ENCODE data around the gene ZNF790. TPM values are rescaled to one million over a fixed set of nuclear protein-coding genes. Genes with fewer than 3 reads are reported as not detected.

ZNF790 gene
- total RNA-seq, 4 donors from 2014 or later = 0.60 to 5.1 (median 4.8) TPM; not detected in 1

GRCh38 chr19:36850559-36851442 lies 12.6 kb upstream of the ZNF790 start, which contains the start of gene ZNF345:
ZNF345 (plus strand) TSS chr19:36850876; CDS start chr19:36876831, 25,955 bp downstream.
- peak within 1 kb of the TSS; percentile 88 to 93 (median 92) for H3K27ac ChIP-seq
- intact Hi-C loops (cut with DNase I; ENCODE audit: low total_unique reads) = no loop called here
- H3K9me3 ChIP-seq = peaks cover 15 to 16% of the 10 kb centered on the region in 2 donors
- DNase-seq = peak; percentile 90
- peaks cover 0 to 30% (median 11%) of the 10 kb centered on the region in 4 donors for H3K36me3 ChIP-seq
- TF ChIP-seq EP300 (IDR thresholded peaks at IDR 0.05; ENCODE audit: low read depth) (no peak), POLR2A (IDR thresholded peaks at IDR 0.05) (peak; percentile 44), POLR2AphosphoS5 (IDR thresholded peaks at IDR 0.05) (peak in 1 of 3 donors; percentile 28)
- TF ChIP-seq, protein P1, sequence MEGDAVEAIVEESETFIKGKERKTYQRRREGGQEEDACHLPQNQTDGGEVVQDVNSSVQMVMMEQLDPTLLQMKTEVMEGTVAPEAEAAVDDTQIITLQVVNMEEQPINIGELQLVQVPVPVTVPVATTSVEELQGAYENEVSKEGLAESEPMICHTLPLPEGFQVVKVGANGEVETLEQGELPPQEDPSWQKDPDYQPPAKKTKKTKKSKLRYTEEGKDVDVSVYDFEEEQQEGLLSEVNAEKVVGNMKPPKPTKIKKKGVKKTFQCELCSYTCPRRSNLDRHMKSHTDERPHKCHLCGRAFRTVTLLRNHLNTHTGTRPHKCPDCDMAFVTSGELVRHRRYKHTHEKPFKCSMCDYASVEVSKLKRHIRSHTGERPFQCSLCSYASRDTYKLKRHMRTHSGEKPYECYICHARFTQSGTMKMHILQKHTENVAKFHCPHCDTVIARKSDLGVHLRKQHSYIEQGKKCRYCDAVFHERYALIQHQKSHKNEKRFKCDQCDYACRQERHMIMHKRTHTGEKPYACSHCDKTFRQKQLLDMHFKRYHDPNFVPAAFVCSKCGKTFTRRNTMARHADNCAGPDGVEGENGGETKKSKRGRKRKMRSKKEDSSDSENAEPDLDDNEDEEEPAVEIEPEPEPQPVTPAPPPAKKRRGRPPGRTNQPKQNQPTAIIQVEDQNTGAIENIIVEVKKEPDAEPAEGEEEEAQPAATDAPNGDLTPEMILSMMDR (IDR thresholded peaks at IDR 0.05) = no peak
- H3K27me3 ChIP-seq = no peaks in the 10 kb centered on the region
- in situ Hi-C loops (cut with MboI; ENCODE audit: low pct_ligation_motif_present in 1 of 4, low pct_unique_long_range_greater_than_20kb in 1 of 4, low sequenced_read_pairs in 3 of 4) = no loop called here
- peak within 1 kb of the TSS; percentile 56 to 87 (median 74) for H3K4me3 ChIP-seq
- peaks cover 3 to 17% (median 10%) of the 10 kb centered on the region in 4 donors for H3K4me1 ChIP-seq
- 0% methylated on average over 7 to 38 of the region's 43 CpGs for WGBS, 2 donors (ENCODE audit: low coverage in 1 of 2)

DNA sequence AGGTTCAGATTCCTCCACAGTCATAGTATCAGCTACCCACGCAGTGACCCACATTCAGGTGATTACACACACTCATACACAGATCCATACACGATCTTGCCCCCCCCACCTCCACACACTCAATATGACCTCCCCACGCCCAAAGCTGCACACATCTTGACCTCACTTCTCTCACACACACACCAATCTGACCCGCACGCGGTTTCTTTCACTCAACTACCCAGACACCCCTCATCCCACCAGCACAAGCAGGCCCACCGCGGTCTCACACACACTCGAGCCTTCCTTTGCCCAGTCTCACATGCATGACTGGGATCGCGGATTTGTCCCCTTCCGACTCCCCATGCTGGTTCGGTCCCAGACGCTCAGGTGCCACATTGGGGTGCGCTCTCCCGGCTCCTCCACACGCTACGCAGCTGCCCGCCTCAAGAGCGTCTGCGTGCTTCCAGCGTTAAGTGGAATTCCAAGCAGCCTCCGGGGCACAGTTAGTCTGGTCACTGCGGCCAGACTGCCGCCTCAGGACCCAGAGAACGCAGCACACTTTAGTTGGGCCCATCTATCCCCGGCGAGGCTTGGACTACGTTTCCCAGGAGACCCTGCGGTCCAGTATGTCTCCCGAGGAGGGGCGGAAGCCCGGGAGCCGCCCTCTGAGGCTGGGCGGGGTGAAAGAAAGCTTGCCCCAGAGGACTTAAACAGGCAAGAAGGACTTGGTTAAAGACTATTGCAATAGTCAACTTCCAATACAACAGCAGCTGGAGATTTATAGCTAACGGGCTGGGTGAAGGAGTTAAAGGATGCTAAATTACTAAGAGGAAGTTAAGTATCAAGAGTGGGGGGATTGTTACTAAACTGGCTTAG lies 11.7 kb upstream of the ZNF790 start:
- Histone ChIP-seq H3K4me1 (peaks cover 3 to 17% (median 10%) of the 10 kb centered on the region in 4 donors), H3K4me3 (peak overlapping the region; percentile 56 to 87 (median 74)), H3K27me3 (no peaks in the 10 kb centered on the region), H3K36me3 (peaks cover 0 to 22% (median 7%) of the 10 kb centered on the region in 4 donors), H3K9me3 (peaks cover 11 to 12% of the 10 kb centered on the region in 2 donors), H3K27ac (peak overlapping the region; percentile 88 to 93 (median 92))
- DNase-seq = peak; percentile 93
- in situ Hi-C loops (cut with MboI; ENCODE audit: low pct_ligation_motif_present in 1 of 4, low pct_unique_long_range_greater_than_20kb in 1 of 4, low sequenced_read_pairs in 3 of 4) = no loop called here
- intact Hi-C loops (cut with DNase I; ENCODE audit: low total_unique reads) = no loop called here
- no peak for TF ChIP-seq EP300 (IDR thresholded peaks at IDR 0.05; ENCODE audit: low read depth)
- peak; percentile 16 to 36 (median 17) for TF ChIP-seq POLR2AphosphoS5 (IDR thresholded peaks at IDR 0.05)
- TF ChIP-seq POLR2A (IDR thresholded peaks at IDR 0.05) = peak; percentile 52
- TF ChIP-seq, protein P1 (IDR thresholded peaks at IDR 0.05) = no peak
- WGBS, 2 donors (ENCODE audit: low coverage in 1 of 2) = 0 to 3% methylated on average over 1 to 36 of the region's 36 CpGs

- no peaks in the 10 kb centered on the region for H3K9me3 ChIP-seq
- WGBS, 2 donors (ENCODE audit: low coverage in 1 of 2) = 80 to 94% methylated on average over 1 of the region's 1 CpG
- no peak overlapping the region for H3K27ac ChIP-seq
- no peak for DNase-seq
- no peak overlapping the region for H3K4me3 ChIP-seq
- peaks cover 3 to 17% (median 10%) of the 10 kb centered on the region in 4 donors for H3K4me1 ChIP-seq
- peaks cover 0 to 8% (median 3%) of the 10 kb centered on the region in 4 donors for H3K36me3 ChIP-seq
- TF ChIP-seq EP300 (IDR thresholded peaks at IDR 0.05; ENCODE audit: low read depth) = no peak
- no peak for TF ChIP-seq POLR2A (IDR thresholded peaks at IDR 0.05)
- H3K27me3 ChIP-seq = no peaks in the 10 kb centered on the region
- in situ Hi-C loops (cut with MboI; ENCODE audit: low pct_ligation_motif_present in 1 of 4, low pct_unique_long_range_greater_than_20kb in 1 of 4, low sequenced_read_pairs in 3 of 4) (no loop called here), intact Hi-C loops (cut with DNase I; ENCODE audit: low total_unique reads) (no loop called here)
Measured at GRCh38 chr19:36847968-36848367, 9.8 kb upstream of the ZNF790 start.

DNA sequence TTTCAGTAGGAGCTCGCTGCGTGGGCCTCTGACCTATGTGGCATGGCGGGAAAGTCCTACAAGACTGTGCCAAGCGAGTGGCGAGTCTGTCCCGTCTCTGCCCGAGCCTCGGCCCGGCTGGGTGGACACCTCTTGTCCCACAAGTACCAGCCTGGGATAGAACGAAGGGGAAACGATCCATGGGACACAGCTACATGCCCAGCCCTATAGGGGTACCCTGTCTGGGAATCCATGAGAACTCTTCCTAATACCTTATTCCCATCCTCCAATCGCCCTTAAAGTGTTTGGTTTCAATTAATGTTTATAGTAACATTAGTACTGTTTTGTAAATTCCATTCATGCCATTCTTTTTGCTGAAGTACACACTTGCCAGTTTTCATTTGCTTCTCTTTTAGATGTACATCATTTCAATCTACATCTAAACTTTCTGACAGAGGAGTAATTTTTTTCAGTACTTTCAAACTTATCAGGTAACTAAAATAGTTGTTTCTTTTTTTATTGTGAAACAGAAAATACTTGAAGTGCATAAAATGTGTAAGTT lies 667 bp upstream of the ZNF790 start:
- WGBS, 2 donors (ENCODE audit: low coverage in 1 of 2) = 34% methylated on average over 12 of the region's 12 CpGs; no CpG with 5 or more reads in 1 of the 2 donors
- H3K27ac ChIP-seq = peak overlapping the region; percentile 89 to 92 (median 90)
- peaks cover 0 to 17% (median 3%) of the 10 kb centered on the region in 4 donors for H3K36me3 ChIP-seq
- intact Hi-C loops (cut with DNase I; ENCODE audit: low total_unique reads) (no loop called here), in situ Hi-C loops (cut with MboI; ENCODE audit: low pct_ligation_motif_present in 1 of 4, low pct_unique_long_range_greater_than_20kb in 1 of 4, low sequenced_read_pairs in 3 of 4) (no loop called here)
- peaks cover 0 to 9% (median 9%) of the 10 kb centered on the region in 4 donors for H3K4me1 ChIP-seq
- peaks cover 23 to 29% of the 10 kb centered on the region in 2 donors for H3K9me3 ChIP-seq
- no peak for TF ChIP-seq EP300 (IDR thresholded peaks at IDR 0.05; ENCODE audit: low read depth)
- TF ChIP-seq, protein P1 (IDR thresholded peaks at IDR 0.05) = no peak
- H3K4me3 ChIP-seq = peak overlapping the region; percentile 9 to 84 (median 70)
- H3K27me3 ChIP-seq = no peaks in the 10 kb centered on the region
- DNase-seq = no peak
